Neuronal stem cell (in vitro differentiated cells): ENCODE measurements around the gene SCO2.

Experiments
- DNase-seq: peaks from one replicate; pipeline ENCODE4 v3.0.0-alpha.2; 2013; ENCODE audit warnings: low spot score
- H2AFZ ChIP-seq: one replicate; pipeline ENCODE4 v1.6.1; 2013; ENCODE audit warnings: mild to moderate bottlenecking, low read length, inconsistent platforms
- H2AK5ac ChIP-seq: 2 replicates; pipeline ENCODE4 v1.6.1; 2013; ENCODE audit warnings: low read depth, mild to moderate bottlenecking, inconsistent platforms, low read length, moderate library complexity, mixed read lengths
- H2BK120ac ChIP-seq: 2 replicates; pipeline ENCODE4 v1.6.1; 2013; ENCODE audit warnings: low read depth, mild to moderate bottlenecking, inconsistent platforms, low read length, moderate library complexity, mixed read lengths
- H2BK12ac ChIP-seq: one replicate; pipeline ENCODE4 v1.6.1; 2013; ENCODE audit warnings: low read length, inconsistent platforms
- H2BK15ac ChIP-seq: 2 replicates; pipeline ENCODE4 v1.6.1; 2013; ENCODE audit warnings: mild to moderate bottlenecking, low read length, inconsistent platforms, mixed read lengths
- H2BK5ac ChIP-seq: one replicate; pipeline ENCODE4 v1.6.1; 2013; ENCODE audit warnings: inconsistent platforms, mild to moderate bottlenecking, low read length, moderate library complexity
- H3K14ac ChIP-seq: one replicate; pipeline ENCODE4 v1.6.1; 2013; ENCODE audit warnings: low read length, inconsistent platforms
- H3K18ac ChIP-seq: 2 replicates; pipeline ENCODE4 v1.6.1; 2013; ENCODE audit warnings: low read length, inconsistent platforms
- H3K23ac ChIP-seq: 2 replicates; pipeline ENCODE4 v1.6.1; 2013; ENCODE audit warnings: low read depth, mild to moderate bottlenecking, mixed read lengths, low read length, inconsistent platforms; ENCODE audit not compliant: poor library complexity
- H3K27ac ChIP-seq: replicated peaks from 3 replicates; pipeline ENCODE4 v1.5.1; 2013; ENCODE audit warnings: low read length, inconsistent platforms
- H3K27me3 ChIP-seq, 3 experiments: 2 replicates each; pipeline ENCODE4 v1.6.1; 2013; ENCODE audit warnings: low read length in 3 of 3, mild to moderate bottlenecking in 2 of 3, inconsistent platforms in 1 of 3, low read depth in 1 of 3, mixed read lengths in 1 of 3, moderate library complexity in 1 of 3; ENCODE audit not compliant: control insufficient read depth in 3 of 3, insufficient read depth in 3 of 3
- H3K36me3 ChIP-seq, 2 donors: replicated peaks in 1 of 2; 2 replicates each; pipeline ENCODE4 v1.6.1; 2013; ENCODE audit warnings: low read length in 2 of 2; ENCODE audit not compliant: control insufficient read depth in 2 of 2, insufficient read depth in 2 of 2
- H3K4ac ChIP-seq: 2 replicates; pipeline ENCODE4 v1.6.1; 2013; ENCODE audit warnings: inconsistent platforms, mild to moderate bottlenecking, low read length, moderate library complexity
- H3K4me1 ChIP-seq, 2 donors: 1 replicate in 1 of 2; 2 replicates in 1 of 2; pipeline ENCODE4 v1.6.1; 2013; ENCODE audit warnings: low read length in 2 of 2, low read depth in 1 of 2; ENCODE audit not compliant: control insufficient read depth in 2 of 2, insufficient read depth in 1 of 2
- H3K4me2 ChIP-seq: one replicate; pipeline ENCODE4 v1.6.1; 2013; ENCODE audit warnings: mild to moderate bottlenecking, low read length, inconsistent platforms; ENCODE audit not compliant: insufficient read depth, poor library complexity, severe bottlenecking
- H3K4me3 ChIP-seq, 2 donors: 2 replicates each; pipeline ENCODE4 v1.5.1; 2013; ENCODE audit warnings: low read length in 2 of 2, mild to moderate bottlenecking in 2 of 2, inconsistent platforms in 1 of 2, moderate library complexity in 1 of 2
- H3K79me1 ChIP-seq: one replicate; pipeline ENCODE4 v1.6.1; 2013; ENCODE audit warnings: low read depth, mild to moderate bottlenecking, inconsistent platforms, low read length, moderate library complexity
- H3K9ac ChIP-seq: one replicate; pipeline ENCODE4 v1.6.1; 2013; ENCODE audit warnings: mild to moderate bottlenecking, low read depth, low read length, inconsistent platforms; ENCODE audit not compliant: poor library complexity
- H3K9me3 ChIP-seq, 2 donors: replicated peaks in 1 of 2; 2 replicates each; pipeline versions ENCODE3 to v1.6.1; 2013; ENCODE audit warnings: low read length in 2 of 2, mild to moderate bottlenecking in 2 of 2, inconsistent platforms in 1 of 2, low read depth in 1 of 2, mixed read lengths in 1 of 2, moderate library complexity in 1 of 2; ENCODE audit not compliant: control insufficient read depth in 2 of 2, insufficient read depth in 1 of 2
- H4K8ac ChIP-seq: one replicate; pipeline ENCODE4 v1.6.1; 2013; ENCODE audit warnings: low read depth, mild to moderate bottlenecking, inconsistent platforms, low read length, moderate library complexity
- H4K91ac ChIP-seq: one replicate; pipeline ENCODE4 v1.6.1; 2013; ENCODE audit warnings: low read length, low read depth, mild to moderate bottlenecking, inconsistent platforms; ENCODE audit not compliant: poor library complexity
- WGBS, 2 donors: extraction: QIAGEN DNeasy Blood & Tissue Kit; methylation state at CpG; one replicate each; pipeline ENCODE4 v1.1.7; 2013; ENCODE audit warnings: missing lambda C conversion rate in 2 of 2, mixed read lengths in 1 of 2; ENCODE audit not compliant: insufficient read length in 2 of 2, insufficient replicate concordance in 1 of 2; ENCODE audit errors: extremely low coverage in 2 of 2; 5-methylcytosine and 5-hydroxymethylcytosine counted together

The SCO2 gene

DNA sequence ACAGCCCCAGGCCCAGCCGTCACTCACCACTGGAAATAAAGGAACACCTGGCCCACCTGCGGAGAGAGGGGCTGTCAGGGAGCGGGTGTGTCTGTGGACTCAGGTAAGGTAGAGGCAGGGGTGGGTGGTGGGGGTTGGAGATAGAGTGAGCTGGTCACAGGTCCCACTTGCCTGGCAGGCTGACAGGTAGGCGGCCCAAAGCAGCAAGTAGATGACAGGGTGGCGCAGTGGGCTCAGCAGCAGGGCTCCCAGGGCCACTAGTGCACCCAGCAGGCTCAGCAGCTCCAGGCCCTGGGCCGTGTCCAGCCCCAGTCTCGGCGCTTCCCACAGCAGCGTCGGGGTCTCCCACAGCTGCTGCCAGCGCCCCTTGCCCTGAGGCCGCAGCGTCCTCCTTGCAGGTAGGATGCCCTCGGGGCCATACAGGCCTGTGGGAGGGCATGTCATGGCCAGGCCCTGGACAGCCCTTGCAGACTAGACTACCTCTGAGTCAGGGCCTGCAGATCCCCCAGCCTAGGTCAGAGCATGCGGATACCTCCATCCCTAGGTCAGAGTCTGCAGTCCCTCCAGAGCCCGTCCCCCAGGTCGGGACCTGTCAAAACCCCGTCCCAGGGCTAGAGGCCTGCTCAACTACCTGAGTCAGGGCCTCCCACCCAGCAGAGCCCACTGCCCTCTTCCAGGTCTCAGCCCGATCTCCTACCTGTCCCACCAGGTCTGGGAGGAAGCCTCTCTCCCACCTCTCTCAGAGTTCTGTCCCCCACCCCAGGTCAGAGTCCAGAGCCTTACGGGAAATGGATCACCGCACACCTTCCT is 18.6 kb downstream of the SCO2 start:
- Histone ChIP-seq H3K4me3 (peak overlapping the region; percentile 69 to 97), H3K4me2 (peak overlapping the region; percentile 77), H3K9ac (peak overlapping the region; percentile 98), H2BK120ac (no peak overlapping the region), H3K4ac (no peak overlapping the region), H2AK5ac (peak overlapping the region; percentile 71), H3K14ac (peak overlapping the region; percentile 98), H2AFZ (peak overlapping the region; percentile 99), H3K36me3 (peaks cover 16 to 42% of the 10 kb centered on the region in 2 donors), H3K27ac (no peak overlapping the region), H2BK5ac (peak overlapping the region; percentile 56), H3K9me3 (no peaks in the 10 kb centered on the region), H3K79me1 (peaks cover 19% of the 10 kb centered on the region), H2BK15ac (peak overlapping the region; percentile 3), H3K4me1 (peaks cover 9 to 12% of the 10 kb centered on the region in 2 donors), H3K23ac (peak overlapping the region; percentile 73), H3K18ac (peak overlapping the region; percentile 97), H2BK12ac (peak overlapping the region; percentile 73), H4K8ac (peak overlapping the region; percentile 48), H4K91ac (no peak overlapping the region), H3K27me3 (no peaks in the 10 kb centered on the region)
- no peak for DNase-seq
- no CpG with 5 or more reads among the region's 21 CpGs for WGBS, 2 donors

DNA sequence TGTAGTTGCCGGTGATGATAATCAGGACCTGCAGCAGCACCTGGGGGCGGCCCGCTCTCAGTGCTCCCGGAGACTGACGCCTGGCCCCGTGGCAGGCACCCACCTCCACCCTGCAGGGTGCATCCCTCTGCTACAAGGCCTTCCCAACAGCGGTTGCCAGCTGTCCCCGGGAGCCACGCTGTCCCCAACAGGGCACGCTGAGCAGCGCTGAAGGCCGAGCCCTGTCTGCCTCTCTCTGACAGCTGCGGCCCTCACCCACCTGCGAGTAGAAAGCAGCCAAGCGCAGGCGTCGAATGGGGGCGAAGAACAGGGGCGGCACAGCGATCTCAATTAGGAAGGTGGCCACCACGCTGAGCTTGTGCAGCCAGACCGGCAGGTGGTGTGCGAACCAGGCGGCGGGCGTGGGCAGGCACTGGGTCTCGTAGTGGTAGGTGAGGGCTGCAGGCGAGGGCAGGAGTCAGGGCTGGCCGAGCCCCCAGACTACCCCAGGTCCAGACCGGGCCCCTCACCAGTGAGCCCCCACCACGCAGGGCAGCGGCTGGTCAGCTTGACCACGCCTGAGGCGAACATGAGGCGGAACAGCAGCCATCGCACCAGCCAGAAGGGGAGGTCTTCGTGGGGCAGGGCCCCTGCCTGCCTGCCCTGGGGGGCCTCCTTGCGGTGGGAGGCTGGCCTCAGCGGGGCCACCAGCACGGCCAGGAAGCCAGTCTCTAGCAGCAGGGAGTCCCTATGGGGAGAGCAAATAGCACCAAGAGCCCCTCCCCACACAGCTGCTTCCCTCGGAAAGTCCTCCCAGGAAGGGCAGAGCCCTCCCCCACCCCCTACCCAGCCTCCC is 19.4 kb downstream of the SCO2 start:
- Histone ChIP-seq H4K8ac (no peak overlapping the region), H4K91ac (no peak overlapping the region), H2BK120ac (no peak overlapping the region), H3K9me3 (no peaks in the 10 kb centered on the region), H2AFZ (no peak overlapping the region), H3K18ac (no peak overlapping the region), H2BK5ac (no peak overlapping the region), H3K9ac (peak overlapping the region; percentile 44), H3K4me3 (peak overlapping the region in 1 of 2 donors; percentile 69), H3K27ac (no peak overlapping the region), H3K14ac (no peak overlapping the region), H3K4ac (no peak overlapping the region), H3K4me2 (peak overlapping the region; percentile 77), H3K36me3 (peaks cover 16 to 42% of the 10 kb centered on the region in 2 donors), H3K23ac (peak overlapping the region; percentile 65), H3K79me1 (peaks cover 18% of the 10 kb centered on the region), H2AK5ac (no peak overlapping the region), H2BK15ac (no peak overlapping the region), H3K27me3 (no peaks in the 10 kb centered on the region), H2BK12ac (no peak overlapping the region), H3K4me1 (peaks cover 9 to 12% of the 10 kb centered on the region in 2 donors)
- WGBS, 2 donors, result no CpG with 5 or more reads among the region's 41 CpGs
- no peak for DNase-seq

DNA sequence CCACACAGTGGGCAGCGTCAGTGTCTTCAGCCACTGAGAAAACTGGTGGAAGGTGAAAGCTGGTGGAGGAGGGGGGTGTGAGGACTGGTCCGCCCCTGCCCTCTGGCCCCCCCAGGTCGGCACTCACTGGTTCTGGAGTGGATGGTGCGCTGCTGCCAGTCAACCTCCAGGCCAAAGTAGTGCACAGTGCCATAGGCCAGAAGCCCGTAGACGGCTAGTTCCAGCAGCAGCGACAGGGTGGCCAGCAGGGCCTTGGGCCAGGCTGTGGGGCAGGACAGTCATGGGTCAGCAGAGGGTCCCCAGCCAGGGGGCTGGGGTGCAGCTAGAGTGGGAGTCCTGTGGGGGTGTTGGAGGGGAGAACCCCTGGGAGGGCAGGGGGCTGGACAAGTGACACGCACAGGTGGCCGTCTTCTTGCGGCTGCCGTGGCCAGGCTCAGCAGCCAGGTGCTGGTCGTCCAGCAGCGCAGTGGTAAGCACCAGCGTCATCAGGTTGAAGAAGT is 20.1 kb downstream of the SCO2 start:
- Histone ChIP-seq H2BK120ac (no peak overlapping the region), H3K14ac (no peak overlapping the region), H3K27me3 (no peaks in the 10 kb centered on the region), H3K18ac (no peak overlapping the region), H3K27ac (no peak overlapping the region), H4K91ac (no peak overlapping the region), H3K36me3 (peaks cover 16 to 39% of the 10 kb centered on the region in 2 donors), H2AK5ac (no peak overlapping the region), H3K4me3 (peak overlapping the region in 1 of 2 donors; percentile 69), H2AFZ (no peak overlapping the region), H3K4me1 (peaks cover 9 to 12% of the 10 kb centered on the region in 2 donors), H3K79me1 (peaks cover 18% of the 10 kb centered on the region), H2BK5ac (no peak overlapping the region), H2BK15ac (no peak overlapping the region), H3K4me2 (no peak overlapping the region), H3K23ac (peak overlapping the region; percentile 43), H2BK12ac (no peak overlapping the region), H3K4ac (no peak overlapping the region), H3K9ac (no peak overlapping the region), H3K9me3 (no peaks in the 10 kb centered on the region), H4K8ac (no peak overlapping the region)
- WGBS, 2 donors, result no CpG with 5 or more reads among the region's 14 CpGs
- no peak for DNase-seq
